Suppressor macrophage treated with lipopolysaccharide for 4 hours (primary cell): ENCODE measurements around the gene MCOLN3.
"Not testable (repeated sequence)": the region's sequence is repeated elsewhere in the genome, so short reads cannot be mapped to it uniquely, and the experiment has no call there.

ENCODE experiments used
- DNase-seq: peaks from one replicate; pipeline ENCODE4 v3.0.0-alpha.2; 2020

Gene MCOLN3

GRCh38 chr1:84988588-84988987 is 59.7 kb downstream of the MCOLN3 start:
- DNase-seq: peak; percentile 86

- DNase-seq: not testable (repeated sequence)
Observed at GRCh38 chr1:84986561-84986960, 61.7 kb downstream of the MCOLN3 start.

GRCh38 chr1:84985365-84985764 is 62.9 kb downstream of the MCOLN3 start:
- DNase-seq: no peak

GRCh38 chr1:84982395-84982794 is 65.9 kb downstream of the MCOLN3 start:
- DNase-seq: no peak

- no peak for DNase-seq
Observed at GRCh38 chr1:84975035-84975434, 73.3 kb downstream of the MCOLN3 start.

GRCh38 chr1:84973498-84974334 is 74.6 kb downstream of the MCOLN3 start:
- peak; percentile 67 for DNase-seq

GRCh38 chr1:84972377-84972987 is 75.8 kb downstream of the MCOLN3 start:
- DNase-seq: peak; percentile 22

- DNase-seq: no peak
Observed at GRCh38 chr1:84971957-84972356, 76.3 kb downstream of the MCOLN3 start.

- DNase-seq: peak; percentile 42
Observed at GRCh38 chr1:84969489-84970250, 78.6 kb downstream of the MCOLN3 start.

GRCh38 chr1:84968865-84969264 is 79.4 kb downstream of the MCOLN3 start:
- no peak for DNase-seq

- no peak for DNase-seq
Observed at GRCh38 chr1:84968101-84968500, 80.2 kb downstream of the MCOLN3 start.
